MM.1S (cell line): ENCODE measurements around the gene THEM4.

Experiments
- DNase-seq: peaks from one replicate; pipeline ENCODE4 v3.0.0-alpha.2; 2015
- H2AFZ ChIP-seq: fragments of 300-600 bp; sonication (generic); 2 replicates; pipeline ENCODE4 v1.6.0; 2016; ENCODE audit warnings: antibody characterized with exemption, low read length
- H3F3A ChIP-seq: fragments of 300-600 bp; sonication (generic); 2 replicates; pipeline ENCODE4 v1.6.1; 2016; ENCODE audit warnings: mild to moderate bottlenecking, antibody characterized with exemption, low read length, moderate library complexity, mixed read lengths; ENCODE audit not compliant: insufficient read depth
- H3K27ac ChIP-seq: fragments of 300-600 bp; sonication (generic); 2 replicates; pipeline ENCODE4 v1.5.1; 2016; ENCODE audit warnings: mild to moderate bottlenecking, low read length
- H3K27me3 ChIP-seq: fragments of 300-600 bp; sonication (generic); replicated peaks from 2 replicates; pipeline ENCODE4 v1.6.0; 2016; ENCODE audit warnings: low read length; ENCODE audit not compliant: insufficient read depth
- H3K36me3 ChIP-seq: fragments of 300-600 bp; sonication (generic); replicated peaks from 2 replicates; pipeline ENCODE4 v1.6.1; 2016; ENCODE audit warnings: mild to moderate bottlenecking, low read length, mixed read lengths; ENCODE audit not compliant: insufficient read depth
- H3K4me1 ChIP-seq: fragments of 300-600 bp; sonication (generic); 2 replicates; pipeline ENCODE4 v1.6.1; 2016; ENCODE audit warnings: low read length, mixed read lengths
- H3K4me2 ChIP-seq: fragments of 300-600 bp; sonication (generic); 2 replicates; pipeline ENCODE4 v1.6.0; 2016; ENCODE audit warnings: low read depth, low read length
- H3K4me3 ChIP-seq: fragments of 300-600 bp; sonication (generic); 2 replicates; pipeline ENCODE4 v1.5.1; 2016; ENCODE audit warnings: low read length, mixed read lengths
- H3K79me2 ChIP-seq: fragments of 300-600 bp; sonication (generic); 2 replicates; pipeline ENCODE4 v1.6.1; 2016; ENCODE audit warnings: mixed run types, low read length, mixed read lengths
- H3K9ac ChIP-seq: fragments of 300-600 bp; sonication (generic); 2 replicates; pipeline ENCODE4 v1.6.1; 2016; ENCODE audit warnings: low read length, mixed read lengths
- H3K9me2 ChIP-seq: fragments of 300-600 bp; sonication (generic); replicated peaks from 2 replicates; pipeline ENCODE4 v1.6.1; 2016; ENCODE audit warnings: mild to moderate bottlenecking, low read length, mixed read lengths; ENCODE audit not compliant: insufficient read depth
- H3K9me3 ChIP-seq: fragments of 300-600 bp; sonication (generic); replicated peaks from 2 replicates; pipeline ENCODE4 v1.6.1; 2016; ENCODE audit warnings: mild to moderate bottlenecking, low read length, mixed read lengths; ENCODE audit not compliant: insufficient read depth
- H4K20me1 ChIP-seq: fragments of 300-600 bp; sonication (generic); 2 replicates; pipeline ENCODE4 v1.6.1; 2016; ENCODE audit warnings: mild to moderate bottlenecking, low read length, moderate library complexity, mixed read lengths; ENCODE audit not compliant: insufficient read depth
- EZH2 ChIP-seq: fragments of 300-600 bp; sonication (generic); optimal IDR thresholded peaks from 2 replicates; pipeline ENCODE3; 2017; ENCODE audit warnings: low read depth, mild to moderate bottlenecking, antibody characterized with exemption, low read length, mixed read lengths
- EZH2phosphoT487 ChIP-seq: fragments of 300-600 bp; sonication (generic); IDR thresholded peaks from 2 replicates; pipeline ENCODE4 v1.6.1; 2018; ENCODE audit warnings: antibody characterized with exemption, low read length
- TF ChIP-seq, protein P1 (sequence below): fragments of 300-600 bp; sonication (generic); IDR thresholded peaks from 2 replicates; pipeline ENCODE4 v1.5.1; 2016; ENCODE audit warnings: antibody characterized with exemption, low read length, mixed read lengths

THEM4 gene

DNA sequence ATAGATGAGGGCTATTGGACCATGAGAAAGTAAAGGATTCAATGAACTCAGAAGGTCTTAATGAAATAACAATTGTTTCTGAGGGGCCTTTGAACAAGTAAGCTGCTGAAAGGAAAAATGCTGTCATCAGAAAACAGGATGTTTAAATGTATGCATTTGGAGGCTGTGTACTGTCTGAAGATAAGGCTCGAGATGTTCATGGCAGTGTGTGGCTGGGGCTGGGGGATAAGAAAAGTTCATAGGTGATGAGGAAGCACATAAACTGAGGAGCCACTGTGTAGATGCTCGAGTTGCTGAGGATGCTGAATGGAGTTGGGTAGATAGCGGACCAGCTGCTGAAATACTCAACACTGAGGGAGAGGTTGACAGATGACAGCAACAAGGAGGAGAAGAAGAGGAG lies 17.8 kb downstream of the THEM4 start:
- DNase-seq = no peak

DNA sequence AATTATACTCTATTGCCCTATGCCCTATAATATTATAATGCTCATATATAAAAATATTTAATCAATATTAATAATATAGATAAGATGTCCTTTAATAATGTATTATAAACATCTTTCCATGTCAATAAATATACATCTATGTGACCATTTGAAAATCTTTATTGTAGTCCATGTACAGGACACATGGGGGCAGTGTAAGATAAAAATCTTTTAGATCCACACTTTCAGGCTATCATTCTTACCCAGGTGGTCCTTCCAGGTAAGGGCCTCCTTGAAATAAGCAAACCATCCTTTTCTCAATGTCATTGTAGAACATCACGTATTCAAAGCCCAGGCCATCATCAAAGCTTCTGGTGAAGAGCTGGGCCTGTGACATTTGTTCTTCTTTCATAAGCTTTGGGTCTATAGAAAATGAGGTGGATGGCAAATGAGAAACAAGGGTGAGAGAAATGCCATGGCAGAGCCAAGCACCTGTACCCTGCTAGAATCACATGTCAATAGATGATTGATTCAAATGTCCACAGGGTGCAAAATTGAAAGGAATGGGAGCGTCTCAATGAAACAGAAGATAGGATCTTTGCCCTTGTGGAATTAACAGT lies 20.2 kb downstream of the THEM4 start:
- H3K27ac ChIP-seq = no peak overlapping the region
- DNase-seq = peak; percentile 47
- no peak for TF ChIP-seq EZH2phosphoT487
- TF ChIP-seq, protein P1, sequence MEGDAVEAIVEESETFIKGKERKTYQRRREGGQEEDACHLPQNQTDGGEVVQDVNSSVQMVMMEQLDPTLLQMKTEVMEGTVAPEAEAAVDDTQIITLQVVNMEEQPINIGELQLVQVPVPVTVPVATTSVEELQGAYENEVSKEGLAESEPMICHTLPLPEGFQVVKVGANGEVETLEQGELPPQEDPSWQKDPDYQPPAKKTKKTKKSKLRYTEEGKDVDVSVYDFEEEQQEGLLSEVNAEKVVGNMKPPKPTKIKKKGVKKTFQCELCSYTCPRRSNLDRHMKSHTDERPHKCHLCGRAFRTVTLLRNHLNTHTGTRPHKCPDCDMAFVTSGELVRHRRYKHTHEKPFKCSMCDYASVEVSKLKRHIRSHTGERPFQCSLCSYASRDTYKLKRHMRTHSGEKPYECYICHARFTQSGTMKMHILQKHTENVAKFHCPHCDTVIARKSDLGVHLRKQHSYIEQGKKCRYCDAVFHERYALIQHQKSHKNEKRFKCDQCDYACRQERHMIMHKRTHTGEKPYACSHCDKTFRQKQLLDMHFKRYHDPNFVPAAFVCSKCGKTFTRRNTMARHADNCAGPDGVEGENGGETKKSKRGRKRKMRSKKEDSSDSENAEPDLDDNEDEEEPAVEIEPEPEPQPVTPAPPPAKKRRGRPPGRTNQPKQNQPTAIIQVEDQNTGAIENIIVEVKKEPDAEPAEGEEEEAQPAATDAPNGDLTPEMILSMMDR = peak; percentile 59
- no peaks in the 10 kb centered on the region for H3K79me2 ChIP-seq
- H3K4me2 ChIP-seq = no peak overlapping the region
- H3K36me3 ChIP-seq = 0 out of 2 replicates have a peak, but pooled peaks cover 5% of the 10 kb centered on the region
- no peak overlapping the region for H3K4me3 ChIP-seq
- no peaks in the 10 kb centered on the region for H3K27me3 ChIP-seq
- H3K9me2 ChIP-seq = no peaks in the 10 kb centered on the region
- H3K9me3 ChIP-seq = no peaks in the 10 kb centered on the region
- H4K20me1 ChIP-seq = no peaks in the 10 kb centered on the region
- H3F3A ChIP-seq = no peaks in the 10 kb centered on the region
- no peak overlapping the region for H2AFZ ChIP-seq
- no peak overlapping the region for H3K9ac ChIP-seq
- no peaks in the 10 kb centered on the region for H3K4me1 ChIP-seq

More for the DNA sequence above, 17.8 kb downstream of the THEM4 start:
- Histone ChIP-seq H3K4me3 (no peak overlapping the region), H4K20me1 (no peaks in the 10 kb centered on the region), H3F3A (no peaks in the 10 kb centered on the region), H2AFZ (no peak overlapping the region), H3K9me3 (no peaks in the 10 kb centered on the region), H3K27ac (no peak overlapping the region), H3K79me2 (no peaks in the 10 kb centered on the region), H3K36me3 (0 out of 2 replicates have a peak, but pooled peaks cover 5% of the 10 kb centered on the region), H3K9ac (no peak overlapping the region), H3K27me3 (no peaks in the 10 kb centered on the region), H3K4me2 (no peak overlapping the region), H3K4me1 (no peaks in the 10 kb centered on the region), H3K9me2 (no peaks in the 10 kb centered on the region)
- TF ChIP-seq EZH2phosphoT487 (no peak), EZH2 (no peak)
- TF ChIP-seq, protein P1 = no peak

DNA sequence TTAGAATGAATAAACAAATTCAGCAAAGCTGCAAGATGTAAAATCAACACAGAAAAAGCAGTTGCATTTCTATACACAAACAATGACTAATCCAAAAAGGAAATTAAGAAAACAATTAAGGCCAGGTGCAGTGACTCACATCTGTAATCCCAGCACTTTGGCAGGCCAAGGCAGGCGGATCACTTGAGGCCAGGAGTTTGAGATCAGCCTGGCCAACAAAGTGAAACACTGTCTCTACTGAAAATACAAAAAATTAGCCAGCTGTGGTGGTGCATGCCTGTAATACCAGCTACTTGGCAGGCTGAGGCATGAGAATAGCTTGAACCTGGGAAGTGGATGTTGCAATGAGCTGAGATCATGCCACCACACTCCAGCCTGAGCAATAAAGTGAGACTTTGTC lies 22.3 kb downstream of the THEM4 start:
- no peaks in the 10 kb centered on the region for H3K9me2 ChIP-seq
- DNase-seq = no peak
- no peaks in the 10 kb centered on the region for H4K20me1 ChIP-seq
- H3K9ac ChIP-seq = no peak overlapping the region
- H3K27me3 ChIP-seq = no peaks in the 10 kb centered on the region
- no peaks in the 10 kb centered on the region for H3K79me2 ChIP-seq
- no peak overlapping the region for H3K27ac ChIP-seq
- no peaks in the 10 kb centered on the region for H3F3A ChIP-seq
- H3K4me2 ChIP-seq = no peak overlapping the region
- no peaks in the 10 kb centered on the region for H3K4me1 ChIP-seq
- H3K4me3 ChIP-seq = no peak overlapping the region
- no peak overlapping the region for H2AFZ ChIP-seq
- H3K9me3 ChIP-seq = no peaks in the 10 kb centered on the region
- TF ChIP-seq, protein P1 = no peak
- TF ChIP-seq EZH2phosphoT487 (no peak), EZH2 (no peak)
- no peaks in the 10 kb centered on the region for H3K36me3 ChIP-seq
